Endothelial cell (in vitro differentiated cells): ENCODE data around the gene DIMT1. TPM values are rescaled to one million over a fixed set of nuclear protein-coding genes. Genes with fewer than 3 reads are reported as not detected.

ENCODE experiments used
- DNase-seq: peaks from one replicate; pipeline ENCODE4 v3.0.0; 2021; ENCODE audit warnings: low spot score
- H3K27ac Mint-ChIP-seq: one replicate; pipeline ENCODE4 v1.8.0; 2021; ENCODE audit warnings: mixed read lengths, inconsistent platforms; ENCODE audit not compliant: unreplicated experiment
- H3K27me3 Mint-ChIP-seq: one replicate; pipeline ENCODE4 v1.8.0; 2021; ENCODE audit warnings: mild to moderate bottlenecking, moderate library complexity, mixed read lengths, inconsistent platforms; ENCODE audit not compliant: unreplicated experiment
- H3K36me3 Mint-ChIP-seq: one replicate; pipeline ENCODE4 v1.8.0; 2021; ENCODE audit warnings: mild to moderate bottlenecking, low read depth, mixed read lengths, inconsistent platforms; ENCODE audit not compliant: unreplicated experiment
- H3K4me1 Mint-ChIP-seq: one replicate; pipeline ENCODE4 v1.8.0; 2021; ENCODE audit warnings: mild to moderate bottlenecking, mixed read lengths, inconsistent platforms; ENCODE audit not compliant: unreplicated experiment
- H3K4me3 Mint-ChIP-seq: one replicate; pipeline ENCODE4 v1.8.0; 2021; ENCODE audit warnings: mild to moderate bottlenecking, mixed read lengths, inconsistent platforms; ENCODE audit not compliant: unreplicated experiment
- H3K9me3 Mint-ChIP-seq: one replicate; pipeline ENCODE4 v1.8.0; 2021; ENCODE audit warnings: mixed read lengths, inconsistent platforms; ENCODE audit not compliant: unreplicated experiment
- CTCF ChIP-seq: fragments of 200-600 bp; sonication (generic); IDR thresholded peaks from one replicate; pipeline ENCODE4 v1.5.0; 2021; ENCODE audit warnings: antibody characterized with exemption; ENCODE audit not compliant: unreplicated experiment
- total RNA-seq: library from RNA; stranded (reverse); fragmentation: NEBNext Ultra II Directional; extraction: Animal tissue kit (Norgen Biotek cat#: 25700); gene quantifications from one replicate; pipeline ENCODE4 v1.2.1, GENCODE V29; 2021; ENCODE audit not compliant: unreplicated experiment

DIMT1 gene
- total RNA-seq, 1 donor from 2014 or later, result 23.2 TPM

- Mint-ChIP-seq H3K27me3 (no peaks in the 10 kb centered on the region), H3K36me3 (peaks cover 7% of the 10 kb centered on the region), H3K27ac (no peak overlapping the region), H3K4me3 (no peak overlapping the region), H3K9me3 (no peaks in the 10 kb centered on the region), H3K4me1 (no peaks in the 10 kb centered on the region)
- TF ChIP-seq CTCF, result peak; percentile 58
- DNase-seq, result no peak
Observed at GRCh38 chr5:62354028-62354874, 49.5 kb downstream of the DIMT1 start.

- no peak for DNase-seq
- TF ChIP-seq CTCF, result no peak
- Mint-ChIP-seq H3K36me3 (peaks cover 4% of the 10 kb centered on the region), H3K9me3 (no peaks in the 10 kb centered on the region), H3K27ac (no peak overlapping the region), H3K27me3 (no peaks in the 10 kb centered on the region), H3K4me1 (no peaks in the 10 kb centered on the region), H3K4me3 (no peak overlapping the region)
Observed at GRCh38 chr5:62348723-62349481, 54.8 kb downstream of the DIMT1 start.

- H3K4me1 Mint-ChIP-seq, result no peaks in the 10 kb centered on the region
Observed at GRCh38 chr5:62347928-62348327, 55.8 kb downstream of the DIMT1 start.

GRCh38 chr5:62346748-62347147, 57.0 kb downstream of the DIMT1 start:
- peaks cover 4% of the 10 kb centered on the region for H3K36me3 Mint-ChIP-seq
- H3K9me3 Mint-ChIP-seq, result no peaks in the 10 kb centered on the region
- H3K27ac Mint-ChIP-seq, result no peak overlapping the region
- no peak for TF ChIP-seq CTCF
- no peak overlapping the region for H3K4me3 Mint-ChIP-seq
- peaks cover 5% of the 10 kb centered on the region for H3K4me1 Mint-ChIP-seq
- no peak for DNase-seq
- H3K27me3 Mint-ChIP-seq, result no peaks in the 10 kb centered on the region

More at GRCh38 chr5:62347928-62348327, 55.8 kb downstream of the DIMT1 start:
- no peak for TF ChIP-seq CTCF
- Mint-ChIP-seq H3K27me3 (no peaks in the 10 kb centered on the region), H3K4me3 (no peak overlapping the region), H3K9me3 (no peaks in the 10 kb centered on the region), H3K27ac (no peak overlapping the region), H3K36me3 (peaks cover 4% of the 10 kb centered on the region)
- DNase-seq, result no peak

- Mint-ChIP-seq H3K4me1 (peaks cover 9% of the 10 kb centered on the region), H3K27me3 (peaks cover 2% of the 10 kb centered on the region), H3K36me3 (no peaks in the 10 kb centered on the region), H3K9me3 (no peaks in the 10 kb centered on the region), H3K4me3 (no peak overlapping the region), H3K27ac (no peak overlapping the region)
- no peak for DNase-seq
- no peak for TF ChIP-seq CTCF
Observed at GRCh38 chr5:62343428-62343827, 60.3 kb downstream of the DIMT1 start.
